ENCODE measurements around the gene CCNI.
"Not testable (repeated sequence)": the region's sequence is repeated elsewhere in the genome, so short reads cannot be mapped to it uniquely, and the experiment has no call there.

CCNI gene, protein sequence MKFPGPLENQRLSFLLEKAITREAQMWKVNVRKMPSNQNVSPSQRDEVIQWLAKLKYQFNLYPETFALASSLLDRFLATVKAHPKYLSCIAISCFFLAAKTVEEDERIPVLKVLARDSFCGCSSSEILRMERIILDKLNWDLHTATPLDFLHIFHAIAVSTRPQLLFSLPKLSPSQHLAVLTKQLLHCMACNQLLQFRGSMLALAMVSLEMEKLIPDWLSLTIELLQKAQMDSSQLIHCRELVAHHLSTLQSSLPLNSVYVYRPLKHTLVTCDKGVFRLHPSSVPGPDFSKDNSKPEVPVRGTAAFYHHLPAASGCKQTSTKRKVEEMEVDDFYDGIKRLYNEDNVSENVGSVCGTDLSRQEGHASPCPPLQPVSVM

GRCh38 chr4:77075869-77076799 is at the start of gene CCNI:
Gene CCNI, minus strand, starts transcription at chr4:77075989. Its CDS starts 9,627 bp downstream, at chr4:77066362.
- peak; percentile 91 for DNase-seq (ENCODE audit: low read depth)

DNA sequence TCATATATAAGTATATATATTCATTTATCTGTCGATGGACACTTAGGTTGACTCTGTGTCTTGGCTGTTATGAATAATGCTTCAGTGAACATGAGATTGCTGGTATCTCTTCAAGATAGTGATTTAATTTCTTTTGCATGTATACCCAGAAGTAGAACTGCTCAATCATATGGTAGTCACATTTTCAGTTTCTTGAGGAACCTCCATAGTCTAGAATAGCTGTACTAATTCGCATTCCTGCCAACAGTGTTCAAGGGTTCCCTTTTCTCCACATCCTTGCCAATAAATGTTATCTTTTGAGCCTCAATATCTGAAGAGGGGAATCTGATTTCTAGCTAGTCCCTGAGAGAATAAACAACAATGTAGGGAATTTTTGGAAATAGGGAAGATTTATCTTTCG is 48.8 kb upstream of the CCNI start:
- no peak for DNase-seq (ENCODE audit: low read depth)

DNA sequence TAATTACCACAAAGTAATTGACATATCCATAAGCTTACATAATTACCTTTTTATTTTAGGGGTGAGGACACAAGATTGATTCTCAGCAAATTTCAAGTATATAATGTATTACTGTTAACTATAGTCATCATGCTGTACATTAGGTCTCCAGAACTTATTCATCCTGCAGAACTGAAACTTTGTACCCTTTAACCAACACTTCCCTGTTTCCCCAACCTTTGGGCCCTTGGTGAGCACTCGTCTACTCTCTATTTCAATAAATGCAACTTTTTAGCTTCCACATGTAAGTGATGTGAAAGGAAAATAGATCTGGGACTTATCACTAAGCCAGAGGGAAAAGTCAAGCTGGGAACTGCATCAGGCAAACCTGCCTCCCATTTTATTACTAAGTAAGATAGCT is 47.6 kb upstream of the CCNI start:
- no peak for DNase-seq (ENCODE audit: low read depth)

DNA sequence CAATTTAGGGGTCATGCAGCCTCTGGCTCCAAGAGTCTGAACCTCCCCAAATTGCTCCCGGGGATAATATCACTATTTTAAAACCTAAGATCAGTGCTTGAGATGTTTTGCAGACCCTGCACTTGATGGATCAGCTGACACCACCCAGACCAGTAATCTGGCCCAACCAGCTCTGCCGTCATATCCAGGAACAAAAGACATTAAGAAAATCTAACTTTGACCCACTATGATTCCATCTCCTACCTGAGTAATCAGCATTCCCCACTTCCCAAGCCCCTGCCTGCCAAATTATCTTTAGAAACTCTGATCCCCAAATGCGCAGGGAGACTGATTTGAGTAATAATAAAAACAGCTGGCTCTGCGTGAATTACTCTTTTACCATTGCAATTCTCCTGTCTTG is 46.9 kb upstream of the CCNI start:
- no peak for DNase-seq (ENCODE audit: low read depth)

DNA sequence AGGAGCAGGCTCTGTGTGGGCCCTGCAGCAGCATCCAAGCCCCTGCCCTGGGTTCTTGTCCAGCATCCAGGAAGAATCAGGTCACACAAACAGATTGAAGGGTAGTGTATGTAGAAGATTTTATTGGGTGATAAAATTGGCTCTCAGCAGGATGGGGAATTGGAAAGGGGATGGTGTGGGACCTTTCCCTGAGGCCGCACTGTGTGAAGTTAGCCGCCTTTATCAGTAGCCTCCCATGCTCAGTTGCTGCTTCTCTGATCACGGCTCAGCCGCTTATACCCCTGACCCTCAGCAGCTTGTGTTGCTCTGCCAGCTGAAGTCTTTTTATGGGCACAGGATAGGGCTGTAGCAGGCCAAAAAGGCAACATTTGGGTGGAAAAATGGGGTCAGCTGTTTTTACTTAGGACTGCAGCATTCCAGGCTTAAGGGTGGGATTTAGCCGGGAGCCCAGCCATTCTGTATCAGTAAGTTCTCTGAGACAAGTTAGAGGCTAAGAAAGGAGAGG is 46.0 kb upstream of the CCNI start:
- no peak for DNase-seq (ENCODE audit: low read depth)

DNA sequence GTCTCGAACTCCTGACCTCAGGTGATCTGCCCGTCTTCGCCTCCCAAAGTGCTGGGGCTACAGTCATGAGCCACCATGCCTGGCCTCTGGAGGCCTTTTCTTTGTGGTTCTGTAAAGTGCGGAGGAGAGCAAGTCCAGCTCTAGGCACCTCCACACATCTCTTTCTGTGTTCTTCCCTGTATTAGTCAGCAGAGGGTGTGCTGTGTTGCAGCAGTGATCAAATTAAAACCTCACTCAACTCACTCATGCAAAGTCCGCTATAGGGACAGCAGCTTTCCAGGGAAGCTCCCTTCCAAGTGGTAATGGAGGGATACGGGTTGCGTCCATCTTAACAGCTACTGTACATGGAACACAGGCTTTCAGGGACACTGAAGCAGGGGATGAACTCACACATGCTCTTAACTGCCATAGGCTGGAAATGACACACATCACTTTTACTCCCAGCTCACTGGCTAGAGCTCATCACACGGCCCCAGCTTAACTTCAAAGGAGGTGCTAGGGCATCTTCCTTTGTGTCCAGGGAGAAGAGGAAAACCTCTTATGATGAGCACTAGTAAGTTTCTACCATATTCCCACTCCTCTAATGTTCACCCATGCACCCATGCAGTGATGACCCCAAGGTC is 45.2 kb upstream of the CCNI start:
- DNase-seq (ENCODE audit: low read depth): no peak

DNA sequence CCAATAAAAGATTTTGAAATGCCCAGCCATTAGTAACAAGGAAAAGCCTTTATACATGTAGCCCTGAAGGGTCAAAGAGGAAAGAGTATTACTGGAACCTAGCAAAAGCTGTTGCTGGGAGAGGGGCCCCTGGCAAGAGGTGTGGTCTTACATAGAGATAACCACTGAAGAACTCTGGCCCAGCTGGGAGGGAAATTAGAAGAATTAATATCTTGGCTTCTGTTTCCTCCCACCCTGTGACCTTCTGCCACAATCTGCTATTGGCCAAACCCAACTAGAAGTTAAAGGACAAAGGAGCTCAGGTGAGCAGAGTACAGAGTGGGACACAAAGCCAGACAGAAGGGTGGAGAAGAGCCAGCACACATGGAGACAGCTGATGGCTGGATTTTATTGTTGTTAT is 41.9 kb upstream of the CCNI start:
- DNase-seq (ENCODE audit: low read depth): no peak

GRCh38 chr4:77113069-77113468 is 37.3 kb upstream of the CCNI start:
- DNase-seq (ENCODE audit: low read depth): no peak

DNA sequence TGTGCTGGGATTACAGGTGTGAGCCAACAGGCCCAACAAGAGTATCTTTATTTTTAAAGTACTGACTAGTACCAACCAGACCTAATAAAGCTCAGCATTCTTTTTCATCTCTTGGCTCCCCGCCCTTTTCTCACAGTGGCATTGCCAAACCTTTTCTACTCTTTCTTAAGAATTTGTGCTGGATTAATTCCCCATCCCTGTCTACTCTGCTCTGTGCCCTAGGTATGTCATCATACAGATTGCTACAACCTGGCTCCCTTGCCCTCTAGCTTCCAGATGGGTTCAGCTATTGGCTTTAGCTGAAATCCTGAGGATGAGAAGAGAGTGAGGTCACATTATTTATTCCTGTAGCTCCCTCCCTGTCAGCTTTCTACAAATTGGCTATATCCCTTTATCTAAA is 34.9 kb upstream of the CCNI start:
- DNase-seq (ENCODE audit: low read depth): no peak

DNA sequence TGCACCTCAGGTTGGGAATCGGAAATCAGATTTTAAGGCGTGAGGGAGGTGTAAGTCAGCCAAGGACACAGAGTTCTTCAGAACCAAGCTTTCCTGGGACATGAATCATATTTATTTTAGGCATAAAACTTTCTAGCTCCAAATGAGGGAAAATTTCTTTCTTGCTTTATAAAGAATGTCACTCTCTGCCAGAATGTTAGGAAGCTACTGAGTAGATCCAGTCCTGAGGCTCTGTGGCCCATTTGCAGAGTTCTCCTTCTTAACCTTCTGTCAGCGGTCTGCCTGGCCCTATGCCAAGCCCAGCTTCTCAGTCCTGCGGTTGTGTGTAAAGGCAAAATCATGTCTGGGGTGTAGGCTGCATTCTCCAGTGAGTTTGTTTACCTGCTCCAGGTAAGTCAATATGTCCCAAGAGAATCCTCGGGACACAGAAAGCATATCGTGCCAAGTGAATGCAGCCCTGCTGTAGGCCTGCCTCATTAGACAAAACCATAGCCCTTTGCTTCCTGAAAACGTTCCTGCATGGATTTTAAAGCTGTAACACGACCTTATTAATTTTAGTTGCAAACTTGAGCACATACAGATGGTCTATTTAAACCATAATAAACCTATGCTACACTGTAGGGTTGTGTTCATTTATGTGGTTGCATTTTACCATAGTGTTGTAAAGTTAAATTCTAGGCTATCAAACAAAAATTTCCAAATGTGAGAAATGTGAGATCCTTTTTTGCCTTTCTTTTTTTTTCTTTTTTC is 29.2 kb upstream of the CCNI start:
- no peak for DNase-seq (ENCODE audit: low read depth)

- no peak for DNase-seq (ENCODE audit: low read depth)
These were observed 28.6 kb upstream of the CCNI start for GRCh38 chr4:77104388-77104787.

- DNase-seq (ENCODE audit: low read depth): no peak
These were observed 24.4 kb upstream of the CCNI start for GRCh38 chr4:77100234-77100633.

DNA sequence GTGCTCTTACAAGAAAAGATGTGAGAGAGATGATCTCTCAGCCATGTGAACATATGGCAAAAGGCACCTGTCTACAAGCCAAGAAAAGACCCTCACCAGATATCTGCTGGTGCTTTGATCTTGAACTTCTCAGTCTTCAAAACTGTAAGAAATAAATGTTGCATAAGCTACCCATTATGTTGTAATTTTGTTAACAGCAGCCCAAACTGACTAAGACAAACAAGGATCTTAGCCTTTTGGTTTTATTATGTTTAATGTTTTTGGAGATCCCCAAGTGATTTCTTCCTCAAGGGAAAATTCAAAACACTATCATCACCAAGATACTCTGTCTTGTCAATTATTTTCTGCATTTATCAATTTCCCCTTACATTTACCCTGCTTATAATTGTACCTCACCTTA is 21.8 kb upstream of the CCNI start:
- DNase-seq (ENCODE audit: low read depth): no peak

DNA sequence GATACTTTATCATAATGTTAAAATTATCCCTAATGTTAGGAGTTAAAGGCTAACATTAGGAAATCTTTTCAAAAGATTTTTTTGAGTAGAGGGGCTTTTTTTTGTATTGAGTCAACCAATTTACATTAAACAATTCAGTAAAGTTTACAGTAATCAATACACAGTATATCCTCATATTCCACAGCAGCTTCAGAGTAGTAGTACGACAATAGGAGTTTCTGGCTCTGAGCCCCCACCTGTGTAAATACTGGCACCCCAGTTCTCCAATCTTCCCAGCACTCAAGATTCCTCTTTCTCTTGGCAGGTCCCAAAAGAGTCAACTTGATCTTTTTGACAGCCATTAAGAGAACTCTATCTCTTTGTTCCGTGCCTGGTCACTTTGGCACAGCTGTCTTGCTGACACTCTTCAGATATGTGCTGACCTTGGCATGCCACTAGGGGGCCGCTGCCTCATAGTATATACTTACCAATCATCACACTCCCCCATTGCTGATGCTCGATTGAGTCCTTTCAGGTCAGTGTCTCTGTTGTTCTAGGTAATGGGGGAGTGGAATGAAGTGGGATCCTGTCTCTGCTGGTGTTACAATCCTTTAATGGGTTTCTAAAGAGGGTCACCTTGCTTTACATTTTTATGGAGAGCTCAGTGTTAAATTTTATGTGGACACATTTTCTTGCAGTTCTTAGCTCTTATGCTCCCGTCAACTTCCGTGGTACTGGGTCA is 19.5 kb upstream of the CCNI start:
- peak; percentile 55 for DNase-seq (ENCODE audit: low read depth)

GRCh38 chr4:77094496-77094895 is 18.7 kb upstream of the CCNI start:
- no peak for DNase-seq (ENCODE audit: low read depth)

GRCh38 chr4:77093401-77093800 is 17.6 kb upstream of the CCNI start:
- no peak for DNase-seq (ENCODE audit: low read depth)

- no peak for DNase-seq (ENCODE audit: low read depth)
These were observed 17.2 kb upstream of the CCNI start for GRCh38 chr4:77092975-77093374.

GRCh38 chr4:77089866-77090265 is 14.1 kb upstream of the CCNI start:
- DNase-seq (ENCODE audit: low read depth): no peak

GRCh38 chr4:77087027-77087426 is 11.2 kb upstream of the CCNI start:
- DNase-seq (ENCODE audit: low read depth): not testable (repeated sequence)

DNA sequence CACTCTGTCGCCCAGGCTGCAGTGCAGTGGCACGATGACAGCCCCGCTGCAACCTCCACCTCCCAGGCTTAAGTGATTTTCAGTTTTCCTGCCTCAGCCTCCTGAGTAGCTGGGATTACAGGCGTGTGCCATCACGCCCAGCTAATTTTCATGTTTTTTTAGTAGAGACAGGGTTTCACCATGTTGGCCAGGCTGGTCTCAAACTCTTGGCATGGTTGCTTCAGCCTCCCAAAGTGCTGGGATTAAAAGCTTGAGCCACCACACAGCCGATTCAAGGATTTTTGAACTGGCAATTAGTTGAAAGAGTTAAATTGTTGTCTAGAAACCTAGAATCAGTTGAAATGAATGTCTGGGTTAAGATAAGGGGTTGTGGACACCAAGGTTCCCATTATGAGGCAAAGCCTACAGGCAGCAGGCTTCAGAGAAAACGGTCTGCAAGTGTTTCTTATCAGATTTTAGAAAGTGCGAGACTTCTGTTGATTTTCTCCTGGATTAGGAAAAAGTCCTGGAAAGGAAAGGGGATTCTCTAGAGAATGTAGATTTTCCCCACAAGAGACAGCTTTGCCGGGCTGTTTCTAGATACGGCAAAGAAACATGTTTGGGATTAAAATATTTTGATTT is 8.3 kb upstream of the CCNI start:
- DNase-seq (ENCODE audit: low read depth): no peak
